HG03342 (cell line): ENCODE results near the gene FBXO28.
"Not testable (repeated sequence)": the region's sequence is repeated elsewhere in the genome, so short reads cannot be mapped to it uniquely, and the experiment has no call there.

ENCODE experiments used
- ATAC-seq: cut with Tn5 transposase; IDR thresholded peaks from one replicate; pipeline ENCODE4 v1.9.1; 2021; ENCODE audit warnings: mild to moderate bottlenecking, moderate library complexity; ENCODE audit not compliant: unreplicated experiment

Gene FBXO28

DNA sequence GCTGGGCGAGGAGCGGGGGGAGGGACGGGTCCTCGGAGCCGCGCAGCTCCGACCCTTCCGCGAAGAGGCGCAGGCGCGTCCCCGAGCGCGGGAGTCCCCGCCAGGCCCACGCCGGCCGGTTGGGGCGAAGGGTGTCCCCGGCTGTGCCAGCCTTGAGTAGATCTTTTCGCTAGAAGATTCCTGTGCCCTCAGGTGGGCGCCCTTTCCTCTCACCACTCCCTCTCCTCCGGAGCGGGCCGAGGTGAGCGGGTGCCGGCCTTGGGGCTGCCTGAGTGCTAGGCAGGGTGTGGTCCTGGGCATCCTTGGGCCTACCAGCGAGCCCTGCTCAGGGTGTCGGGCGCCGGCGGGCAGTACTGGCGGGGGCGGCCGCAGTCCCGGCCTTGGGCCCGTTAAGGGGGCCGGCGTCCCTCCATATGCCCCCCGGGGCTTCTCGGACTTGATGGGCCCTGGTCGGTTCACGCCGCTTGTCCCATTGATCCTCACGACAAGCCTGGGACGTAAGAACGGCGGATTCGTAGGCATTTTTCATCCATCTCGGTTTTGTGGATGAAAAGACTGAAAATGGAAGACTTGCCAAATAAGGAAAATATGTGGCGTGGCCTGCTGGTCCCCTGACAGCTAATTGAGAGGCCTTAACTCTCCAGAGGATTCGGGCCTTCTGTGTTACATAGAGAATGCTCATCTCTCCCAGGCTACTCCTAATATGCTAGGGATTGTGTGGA lies 69.8 kb downstream of the FBXO28 start:
- peak; percentile 42 for ATAC-seq

- no peak for ATAC-seq
Measured at GRCh38 chr1:224185208-224185607, 71.3 kb downstream of the FBXO28 start.

- no peak for ATAC-seq
Measured at GRCh38 chr1:224188286-224188685, 74.4 kb downstream of the FBXO28 start.

GRCh38 chr1:224189561-224189960 lies 75.7 kb downstream of the FBXO28 start:
- ATAC-seq, result no peak

DNA sequence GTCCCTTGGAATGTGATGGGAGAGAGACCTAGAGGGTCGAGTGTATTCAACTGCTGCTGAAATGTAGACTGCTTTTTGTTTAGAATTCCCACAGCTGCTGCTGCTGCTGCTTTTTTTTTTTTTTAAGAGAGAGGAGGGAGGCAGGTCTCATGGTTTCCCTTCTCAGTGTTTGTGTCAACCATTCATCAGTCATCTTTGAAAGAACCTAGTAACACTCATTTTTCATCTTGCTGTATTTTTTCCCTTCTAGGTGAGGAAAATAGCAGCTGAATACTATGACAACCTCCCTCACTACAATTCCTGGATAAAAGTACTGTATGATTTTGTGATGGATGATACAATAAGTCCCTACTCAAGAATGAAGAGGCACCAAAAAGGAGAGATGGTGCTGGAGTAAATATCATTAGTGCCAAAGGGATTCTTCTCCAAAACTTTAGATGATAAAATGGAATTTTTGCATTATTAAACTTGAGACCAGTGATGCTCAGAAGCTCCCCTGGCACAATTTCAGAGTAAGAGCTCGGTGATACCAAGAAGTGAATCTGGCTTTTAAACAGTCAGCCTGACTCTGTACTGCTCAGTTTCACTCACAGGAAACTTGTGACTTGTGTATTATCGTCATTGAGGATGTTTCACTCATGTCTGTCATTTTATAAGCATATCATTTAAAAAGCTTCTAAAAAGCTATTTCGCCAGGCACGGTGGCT lies 78.3 kb downstream of the FBXO28 start:
- no peak for ATAC-seq

GRCh38 chr1:224193319-224193966 lies 79.5 kb downstream of the FBXO28 start:
- ATAC-seq, result no peak

- ATAC-seq, result no peak
Measured at GRCh38 chr1:224196813-224197600, 83.1 kb downstream of the FBXO28 start.

DNA sequence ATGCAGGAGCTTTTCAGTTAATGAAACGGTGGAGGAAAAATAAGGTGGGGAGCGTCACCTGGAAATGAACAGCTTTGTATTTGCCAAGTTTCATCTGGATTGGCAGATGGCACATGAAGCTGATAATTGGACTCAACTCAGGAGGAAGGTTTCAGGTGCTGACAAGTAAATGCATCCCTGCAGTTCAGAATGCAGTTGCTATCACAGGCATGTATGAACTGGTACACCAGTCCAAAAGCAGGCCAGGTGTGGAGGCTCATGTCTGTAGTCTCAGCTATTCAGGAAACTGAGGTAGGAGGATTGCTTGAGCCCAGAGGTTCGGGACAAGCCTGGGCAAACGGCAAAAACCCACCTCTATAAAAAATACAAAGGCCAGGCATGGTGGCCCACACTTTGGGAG lies 84.7 kb downstream of the FBXO28 start:
- ATAC-seq, result no peak

- no peak for ATAC-seq
Measured at GRCh38 chr1:224199679-224200078, 85.8 kb downstream of the FBXO28 start.

DNA sequence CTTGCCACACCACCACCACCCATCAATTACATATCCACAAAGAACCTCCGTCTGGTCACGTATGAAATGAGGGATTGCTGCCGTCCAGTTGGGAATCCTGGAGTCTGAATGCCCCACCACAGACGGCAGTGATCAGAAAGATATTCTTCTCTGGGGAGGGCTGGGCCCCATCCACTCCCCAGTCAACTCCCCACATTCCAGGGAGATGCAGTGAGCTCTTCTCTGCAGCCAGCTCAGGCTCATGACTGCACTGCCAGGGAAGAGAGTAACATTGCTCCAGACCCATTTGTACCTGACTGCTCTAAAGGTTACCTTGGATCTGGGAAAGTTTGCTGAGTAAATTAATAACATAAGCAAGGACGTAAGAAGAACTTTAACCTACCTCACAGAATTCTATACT lies 87.5 kb downstream of the FBXO28 start:
- ATAC-seq, result no peak

- no peak for ATAC-seq
Measured at GRCh38 chr1:224201853-224202252, 87.9 kb downstream of the FBXO28 start.

GRCh38 chr1:224203243-224204016 lies 89.5 kb downstream of the FBXO28 start:
- peak; percentile 75 for ATAC-seq

DNA sequence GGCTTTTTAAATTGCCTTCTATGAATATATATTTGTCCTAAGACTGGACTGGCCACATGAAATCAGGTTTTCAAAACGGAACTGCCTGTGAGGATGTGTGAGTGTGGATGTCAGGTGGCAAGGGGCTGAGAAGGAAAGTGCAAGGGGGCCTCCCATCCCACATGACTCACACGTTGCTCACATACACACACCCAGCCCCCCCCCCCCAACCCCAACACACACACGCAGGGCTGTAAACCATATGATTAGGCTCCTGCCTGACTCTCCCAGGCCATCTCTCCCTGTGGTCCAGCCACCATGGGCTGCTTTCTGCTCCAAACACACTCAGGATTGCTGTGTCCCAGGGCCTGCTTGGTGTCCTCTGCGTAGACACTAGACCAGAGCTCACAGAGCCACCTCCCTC lies 91.5 kb downstream of the FBXO28 start:
- ATAC-seq, result no peak

DNA sequence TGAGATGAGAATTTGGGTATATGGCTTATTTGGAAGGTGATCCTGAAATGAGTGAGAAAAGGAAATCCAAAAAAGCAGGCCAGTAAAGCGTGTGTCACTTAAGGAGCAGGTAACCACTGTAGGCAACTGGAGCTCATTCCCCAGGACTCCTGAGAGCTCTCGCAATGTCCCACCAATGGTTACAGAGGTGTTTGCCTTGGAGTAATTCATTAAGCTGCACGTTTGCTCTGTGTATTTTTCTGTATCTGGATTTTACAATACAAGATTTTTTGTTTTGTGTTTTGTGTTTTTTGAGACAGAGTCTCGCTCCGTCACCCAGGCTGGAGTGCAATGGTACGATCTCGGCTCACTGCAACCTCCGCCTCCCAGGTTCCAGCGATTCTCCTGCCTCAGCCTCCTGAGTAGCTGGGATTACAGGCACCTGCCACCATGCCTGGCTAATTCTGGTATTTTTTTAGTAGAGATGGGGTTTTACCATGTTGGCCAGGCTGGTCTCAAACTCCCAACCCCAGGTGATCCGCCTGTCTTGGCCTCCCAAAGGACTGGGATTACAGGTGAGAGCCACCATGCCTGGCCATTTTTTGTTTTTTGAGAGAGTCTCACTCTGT lies 92.1 kb downstream of the FBXO28 start:
- ATAC-seq, result not testable (repeated sequence)

GRCh38 chr1:224211206-224211962 lies 97.5 kb downstream of the FBXO28 start:
- no peak for ATAC-seq
